Hepatocyte (in vitro differentiated cells): ENCODE results near the gene ATF4. TPM values are rescaled to one million over a fixed set of nuclear protein-coding genes. Genes with fewer than 3 reads are reported as not detected.

Source experiments
- DNase-seq: peaks from one replicate; pipeline ENCODE4 v3.0.0-alpha.2; 2016; ENCODE audit warnings: low spot score
- H2AFZ ChIP-seq: fragments of 200-600 bp; sonication (generic); 2 replicates; pipeline ENCODE4 v1.6.0; 2016; ENCODE audit warnings: antibody characterized with exemption, mild to moderate bottlenecking
- H3K27ac ChIP-seq: fragments of 200-600 bp; sonication (generic); 2 replicates; pipeline ENCODE4 v1.5.1; 2016; ENCODE audit warnings: mild to moderate bottlenecking
- H3K27me3 ChIP-seq: fragments of 200-600 bp; sonication (generic); 2 replicates; pipeline ENCODE4 v1.6.1; 2016
- H3K36me3 ChIP-seq: fragments of 200-600 bp; sonication (generic); replicated peaks from 2 replicates; pipeline ENCODE4 v1.5.1; 2016; ENCODE audit warnings: low read depth; ENCODE audit not compliant: insufficient read depth
- H3K4me1 ChIP-seq: fragments of 200-600 bp; sonication (generic); 2 replicates; pipeline ENCODE4 v1.5.1; 2016; ENCODE audit warnings: mild to moderate bottlenecking, moderate library complexity; ENCODE audit not compliant: insufficient read depth
- H3K4me2 ChIP-seq: fragments of 200-600 bp; sonication (generic); 2 replicates; pipeline ENCODE4 v1.6.0; 2016
- H3K4me3 ChIP-seq: fragments of 200-600 bp; sonication (generic); 2 replicates; pipeline ENCODE4 v1.5.1; 2016; ENCODE audit warnings: mild to moderate bottlenecking
- H3K79me2 ChIP-seq: fragments of 200-600 bp; sonication (generic); 2 replicates; pipeline ENCODE4 v1.6.0; 2017; ENCODE audit warnings: mild to moderate bottlenecking
- H3K9me2 ChIP-seq: fragments of 200-600 bp; sonication (generic); replicated peaks from 2 replicates; pipeline ENCODE4 v1.6.0; 2017; ENCODE audit warnings: mild to moderate bottlenecking; ENCODE audit not compliant: insufficient read depth
- H3K9me3 ChIP-seq: fragments of 200-600 bp; sonication (generic); 2 replicates; pipeline ENCODE4 v1.5.1; 2016; ENCODE audit warnings: low read depth, mild to moderate bottlenecking
- H4K20me1 ChIP-seq: fragments of 200-600 bp; sonication (generic); 2 replicates; pipeline ENCODE4 v1.6.0; 2016; ENCODE audit warnings: mild to moderate bottlenecking; ENCODE audit not compliant: insufficient read depth, poor library complexity, severe bottlenecking
- CTCF ChIP-seq: fragments of 200-600 bp; sonication (generic); IDR thresholded peaks from 2 replicates; pipeline ENCODE4 v1.5.1; 2016; ENCODE audit warnings: antibody characterized with exemption, mild to moderate bottlenecking; ENCODE audit not compliant: poor library complexity
- EZH2 ChIP-seq: fragments of 200-600 bp; sonication (generic); IDR thresholded peaks from 2 replicates; pipeline ENCODE4 v1.6.1; 2016; ENCODE audit warnings: antibody characterized with exemption, mild to moderate bottlenecking, borderline replicate concordance
- EZH2phosphoT487 ChIP-seq: fragments of 200-600 bp; sonication (generic); IDR thresholded peaks from one replicate; pipeline ENCODE4 v1.6.1; 2018; ENCODE audit warnings: antibody characterized with exemption, mild to moderate bottlenecking, low read depth, moderate library complexity; ENCODE audit not compliant: unreplicated experiment, severe bottlenecking
- WGBS: methylation state at CpG from one replicate; pipeline ENCODE4 v1.1.6; 2016; ENCODE audit warnings: low lambda C conversion rate; ENCODE audit errors: missing lambda C conversion rate; 5-methylcytosine and 5-hydroxymethylcytosine counted together
- polyA plus RNA-seq: library from polyadenylated mRNA; unstranded; fragments of >200 nt; fragmentation: Nextera tagmentation; extraction: Ambion mirVana; gene quantifications from 2 replicates; pipeline ENCODE4 v1.2.1, GENCODE V29; 2016
- total RNA-seq: library from RNA; depleted of rRNA; stranded (reverse); fragments of >200 nt; gene quantifications from 2 replicates; pipeline ENCODE4 v1.2.3, GENCODE V29; 2014

The ATF4 gene
- total and polyA plus RNA-seq, 2 experiments from 2014 or later = 144 to 231 TPM

DNA sequence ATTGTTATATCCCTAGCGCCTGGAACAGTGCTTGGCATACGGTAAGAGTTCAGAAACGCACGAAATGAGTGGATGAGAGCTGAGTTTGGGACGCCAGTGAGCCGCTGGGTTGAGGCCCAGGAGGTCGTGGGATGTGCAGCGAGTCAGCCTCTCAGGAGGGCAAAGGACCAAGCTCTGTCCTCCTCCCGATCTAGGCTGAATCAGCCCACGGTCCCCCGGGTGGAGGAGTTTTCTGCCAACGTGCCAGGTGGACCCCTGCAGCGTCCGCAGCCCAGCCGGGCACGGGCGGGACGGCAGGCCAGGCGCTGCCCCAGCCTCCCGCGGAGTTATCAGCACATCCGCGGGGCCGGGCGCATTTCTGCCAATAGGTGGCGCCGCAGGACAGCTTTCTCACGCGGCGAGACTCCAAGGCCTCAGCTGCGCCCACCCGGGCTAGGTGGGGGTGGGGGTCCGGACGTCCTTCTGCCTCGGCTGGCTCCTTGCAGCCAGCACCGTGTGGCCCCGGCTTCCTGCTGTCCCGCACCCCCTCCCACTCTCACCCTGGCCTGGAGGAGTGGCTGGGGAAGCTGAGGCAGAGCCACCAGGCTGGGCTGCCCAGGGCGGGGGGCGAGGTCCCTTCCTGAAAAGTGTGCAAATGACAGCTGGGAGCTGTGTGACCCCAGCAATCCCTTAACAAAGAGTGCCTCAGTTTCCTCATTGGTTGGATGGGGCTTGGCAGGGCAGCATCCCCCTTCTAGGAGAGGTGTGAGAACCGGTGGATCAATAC, 14.4 kb downstream of the ATF4 start:
- no peak overlapping the region for H3K4me3 ChIP-seq
- H3K9me3 ChIP-seq = no peaks in the 10 kb centered on the region
- peak overlapping the region; percentile 69 for H3K4me2 ChIP-seq
- H3K36me3 ChIP-seq = no peaks in the 10 kb centered on the region
- WGBS = 14% methylated on average over 38 of the region's 41 CpGs
- peak; percentile 90 for DNase-seq
- peaks cover 26% of the 10 kb centered on the region for H3K79me2 ChIP-seq
- H3K9me2 ChIP-seq = no peaks in the 10 kb centered on the region
- peaks cover 17% of the 10 kb centered on the region for H3K4me1 ChIP-seq
- no peaks in the 10 kb centered on the region for H3K27me3 ChIP-seq
- TF ChIP-seq EZH2 (no peak), CTCF (peak; percentile 98)
- H4K20me1 ChIP-seq = no peaks in the 10 kb centered on the region
- no peak overlapping the region for H3K27ac ChIP-seq
- H2AFZ ChIP-seq = peak overlapping the region; percentile 74

GRCh38 chr22:39535357-39535725, 15.0 kb downstream of the ATF4 start:
- Histone ChIP-seq H3K36me3 (no peaks in the 10 kb centered on the region), H3K27ac (no peak overlapping the region), H3K9me3 (no peaks in the 10 kb centered on the region), H4K20me1 (no peaks in the 10 kb centered on the region), H3K79me2 (peaks cover 20% of the 10 kb centered on the region), H3K4me1 (peaks cover 17% of the 10 kb centered on the region), H3K4me2 (no peak overlapping the region), H3K27me3 (no peaks in the 10 kb centered on the region), H3K9me2 (no peaks in the 10 kb centered on the region), H3K4me3 (no peak overlapping the region), H2AFZ (no peak overlapping the region)
- TF ChIP-seq CTCF = no peak
- TF ChIP-seq EZH2 = no peak
- no peak for TF ChIP-seq EZH2phosphoT487
- no peak for DNase-seq
- WGBS = 74% methylated on average over 13 of the region's 13 CpGs

DNA sequence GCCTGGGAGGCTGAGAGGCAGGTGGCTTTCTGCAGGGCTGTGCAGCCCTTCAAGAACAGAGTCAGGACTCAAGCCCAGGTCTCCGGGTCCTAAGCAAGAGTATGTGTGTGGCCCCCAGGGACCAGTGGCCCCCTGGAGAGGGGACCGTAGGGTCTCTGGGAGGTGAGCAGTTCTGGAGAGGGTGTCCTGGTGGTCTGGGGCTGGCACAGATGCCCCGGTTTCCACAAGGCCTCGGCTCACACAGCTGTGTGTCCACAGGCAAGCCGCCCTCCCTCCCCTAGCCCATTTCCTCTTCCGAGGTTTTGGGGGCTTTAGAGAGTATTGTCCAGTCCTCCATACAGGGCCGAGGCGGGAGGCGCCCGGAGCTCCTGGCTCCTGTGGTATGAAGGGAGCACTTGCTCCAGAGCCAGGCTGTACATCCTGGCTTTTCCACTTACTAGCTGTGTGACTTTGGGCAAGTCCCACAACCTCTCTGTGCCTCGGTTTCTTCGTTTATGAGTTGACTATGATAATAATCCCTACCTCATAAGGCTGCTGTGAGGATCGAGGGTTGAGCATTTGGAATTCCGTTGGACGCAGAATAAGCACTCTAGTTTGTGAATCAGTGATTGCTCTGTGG, 15.6 kb downstream of the ATF4 start:
- Histone ChIP-seq H3K9me3 (no peaks in the 10 kb centered on the region), H4K20me1 (no peaks in the 10 kb centered on the region), H2AFZ (no peak overlapping the region), H3K27me3 (no peaks in the 10 kb centered on the region), H3K79me2 (peaks cover 14% of the 10 kb centered on the region), H3K4me3 (no peak overlapping the region), H3K4me2 (no peak overlapping the region), H3K4me1 (peaks cover 15% of the 10 kb centered on the region), H3K9me2 (no peaks in the 10 kb centered on the region), H3K27ac (no peak overlapping the region), H3K36me3 (no peaks in the 10 kb centered on the region)
- WGBS = 94% methylated on average over 14 of the region's 15 CpGs
- no peak for DNase-seq
- TF ChIP-seq EZH2phosphoT487 (no peak), CTCF (no peak), EZH2 (no peak)
